HG03575 (cell line): ENCODE results near the gene ZNF280B.
"Not testable (repeated sequence)": the region's sequence is repeated elsewhere in the genome, so short reads cannot be mapped to it uniquely, and the experiment has no call there.

ENCODE experiments used
- ATAC-seq: cut with Tn5 transposase; IDR thresholded peaks from one replicate; pipeline ENCODE4 v1.9.1; 2021; ENCODE audit not compliant: unreplicated experiment, insufficient number of reproducible peaks, low FRiP score; ENCODE audit errors: extremely low read depth

The ZNF280B gene

DNA sequence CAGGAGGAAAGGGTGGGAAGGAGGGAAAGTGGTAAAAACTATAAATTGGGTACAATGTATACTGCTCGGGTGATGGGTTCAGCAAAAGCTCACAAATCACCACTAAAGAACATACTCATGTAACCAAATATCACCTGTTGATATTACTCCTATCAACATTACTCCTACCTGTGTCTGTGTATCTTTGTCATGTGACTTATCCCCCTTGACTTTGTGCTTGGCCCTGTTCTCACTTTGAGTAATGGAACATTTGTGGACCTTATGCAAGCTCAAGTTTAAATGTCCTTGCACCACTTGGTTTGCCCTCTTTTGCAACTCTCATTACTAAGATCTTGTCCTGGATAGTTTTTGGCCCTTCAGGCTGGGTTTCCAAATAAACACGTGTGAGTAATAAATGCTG is 39.0 kb downstream of the ZNF280B start:
- ATAC-seq: no peak

DNA sequence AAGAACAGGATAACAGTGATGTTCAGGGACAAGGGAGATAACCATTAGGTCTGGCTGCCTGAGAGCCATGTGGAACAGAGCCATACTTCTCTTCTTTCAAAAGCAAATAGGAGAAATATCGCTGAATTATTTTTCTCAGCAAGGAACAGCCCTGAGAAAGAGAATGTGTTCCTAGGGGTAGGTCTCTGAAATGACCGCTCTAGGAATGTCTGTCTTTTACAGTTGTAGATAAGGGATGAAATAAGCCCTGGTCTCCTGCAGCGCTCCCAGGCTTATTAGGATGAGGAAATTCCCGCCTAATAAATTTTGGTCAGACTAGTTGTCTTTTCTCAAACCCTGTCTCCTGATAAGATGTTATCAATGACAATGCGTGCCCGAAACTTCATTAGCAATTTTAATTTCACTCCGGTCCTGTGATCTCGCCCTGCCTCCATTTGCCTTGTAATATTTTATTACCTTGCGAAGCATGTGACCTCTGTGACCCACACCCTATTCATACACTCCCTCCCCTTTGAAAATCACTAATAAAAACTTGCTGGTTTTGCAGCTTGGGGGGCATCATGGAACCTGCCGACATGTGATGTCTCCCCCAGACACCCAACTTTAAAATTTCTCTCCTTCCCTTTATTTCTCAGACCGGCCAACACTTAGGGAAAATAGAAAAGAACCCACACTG is 39.6 kb downstream of the ZNF280B start:
- ATAC-seq: not testable (repeated sequence)

DNA sequence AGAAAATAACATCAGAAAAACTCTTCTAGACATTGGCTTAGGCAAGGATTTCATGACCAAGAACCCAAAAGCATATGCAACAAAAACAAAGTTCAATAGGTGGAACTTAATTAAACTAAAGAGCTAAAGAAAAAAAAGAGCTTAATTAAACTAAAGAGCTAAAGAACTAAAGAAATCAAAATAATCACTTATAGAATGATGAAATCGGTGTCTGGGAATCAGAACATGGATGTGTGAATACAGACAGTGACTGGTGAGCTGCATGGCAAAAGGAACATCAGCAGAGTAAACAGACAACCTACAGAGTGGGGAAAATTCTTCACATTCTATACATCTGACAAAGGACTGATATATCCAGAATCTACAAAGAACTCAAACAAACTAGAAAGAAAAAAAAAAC is 41.4 kb downstream of the ZNF280B start:
- ATAC-seq: no peak

DNA sequence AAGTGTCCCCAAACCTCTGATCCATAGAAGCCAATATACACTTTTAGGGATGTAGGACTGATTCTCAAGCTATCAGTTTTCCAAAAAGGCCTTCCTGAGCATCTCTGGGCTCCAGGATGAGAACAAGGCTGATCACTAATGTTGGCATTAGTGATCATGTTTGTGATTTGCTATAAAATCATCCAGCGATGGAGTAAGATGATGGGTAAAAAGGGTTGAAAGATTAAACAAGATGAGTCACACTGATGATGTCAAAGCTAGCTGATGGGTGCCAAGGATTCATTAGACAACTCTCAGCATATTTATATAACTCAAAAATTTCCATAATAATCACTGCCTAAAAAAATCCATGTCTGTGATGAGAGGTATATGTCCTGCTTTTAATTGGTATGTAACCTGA is 42.8 kb downstream of the ZNF280B start:
- no peak for ATAC-seq

DNA sequence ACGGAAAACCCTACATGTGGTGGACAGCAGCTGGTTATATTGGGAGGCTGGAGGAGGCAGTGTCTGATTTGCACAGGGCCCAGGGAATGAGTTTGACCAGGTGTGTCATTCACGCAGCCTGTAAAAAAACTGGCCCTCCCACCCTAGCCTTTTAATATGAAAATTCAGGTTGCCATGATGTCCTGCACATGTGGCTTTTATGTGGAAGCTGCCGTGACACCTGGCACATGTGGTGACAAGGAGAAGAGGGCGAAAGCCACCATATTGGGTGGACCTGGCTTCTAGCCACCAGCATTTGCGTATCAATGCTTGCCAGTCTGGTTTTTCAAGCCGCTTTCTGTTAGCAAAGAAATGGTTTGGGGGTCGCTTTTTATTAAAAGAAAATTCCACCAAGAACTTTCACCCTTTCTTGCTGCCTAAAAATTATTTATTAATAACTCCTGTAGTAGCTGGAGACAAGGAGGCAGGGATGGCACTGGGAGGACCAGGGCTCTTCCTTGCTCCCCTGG is 43.4 kb downstream of the ZNF280B start:
- ATAC-seq: no peak

DNA sequence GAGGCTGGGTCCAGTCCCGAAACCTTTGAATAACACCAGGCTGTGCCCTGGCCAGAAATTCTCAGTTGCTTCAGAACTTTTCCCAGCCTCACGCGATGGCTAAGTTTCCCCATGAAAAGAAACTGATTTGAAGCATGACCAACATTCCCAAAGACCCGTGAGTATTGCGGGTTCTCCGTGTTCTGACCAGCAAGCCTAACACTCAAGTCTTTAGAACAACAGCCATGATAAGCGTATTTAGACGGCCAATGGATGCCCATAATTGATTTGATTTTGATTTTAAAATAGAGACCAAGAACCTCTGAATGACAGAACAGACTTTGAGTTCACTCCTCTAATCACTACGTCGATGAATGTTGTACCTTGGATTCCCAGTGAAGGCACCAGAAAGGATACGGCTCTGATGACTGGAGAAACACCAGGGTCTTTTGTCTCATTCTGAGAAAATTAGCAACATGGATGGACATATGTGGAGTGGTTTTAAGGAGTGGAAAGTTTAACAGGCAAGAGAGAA is 43.9 kb downstream of the ZNF280B start:
- ATAC-seq: no peak

DNA sequence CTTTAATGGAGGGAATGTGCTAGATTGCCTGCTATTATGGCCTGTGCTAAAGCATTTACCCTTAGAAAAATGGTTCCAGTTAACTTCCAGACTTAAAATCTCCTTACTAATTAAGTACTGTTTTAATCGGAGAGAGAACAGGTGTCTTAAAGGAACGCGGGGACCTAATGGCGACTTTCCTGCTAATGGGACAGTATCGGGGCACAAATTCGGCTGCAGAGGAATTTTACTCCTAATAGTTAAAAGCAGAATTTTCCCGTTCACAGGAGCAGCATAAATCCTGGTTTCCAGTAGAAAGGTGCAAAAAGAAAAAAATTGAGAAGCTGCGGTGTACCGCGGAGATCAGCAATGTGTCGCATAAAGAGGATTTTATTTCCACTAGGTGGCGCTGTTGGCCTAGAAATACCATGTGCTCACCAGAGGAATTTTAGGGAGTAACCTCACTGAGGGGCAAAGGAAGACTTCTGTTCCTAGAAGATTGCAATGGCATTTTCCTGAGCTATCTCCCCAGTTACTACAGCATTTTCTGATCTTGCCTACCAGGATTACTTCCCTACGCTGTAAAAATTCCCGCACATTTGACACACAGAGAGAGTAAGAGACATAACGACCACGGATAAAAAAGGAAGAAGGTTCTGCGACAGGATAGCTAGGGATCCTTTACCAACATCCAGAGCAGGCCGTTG is 44.5 kb downstream of the ZNF280B start:
- no peak for ATAC-seq

DNA sequence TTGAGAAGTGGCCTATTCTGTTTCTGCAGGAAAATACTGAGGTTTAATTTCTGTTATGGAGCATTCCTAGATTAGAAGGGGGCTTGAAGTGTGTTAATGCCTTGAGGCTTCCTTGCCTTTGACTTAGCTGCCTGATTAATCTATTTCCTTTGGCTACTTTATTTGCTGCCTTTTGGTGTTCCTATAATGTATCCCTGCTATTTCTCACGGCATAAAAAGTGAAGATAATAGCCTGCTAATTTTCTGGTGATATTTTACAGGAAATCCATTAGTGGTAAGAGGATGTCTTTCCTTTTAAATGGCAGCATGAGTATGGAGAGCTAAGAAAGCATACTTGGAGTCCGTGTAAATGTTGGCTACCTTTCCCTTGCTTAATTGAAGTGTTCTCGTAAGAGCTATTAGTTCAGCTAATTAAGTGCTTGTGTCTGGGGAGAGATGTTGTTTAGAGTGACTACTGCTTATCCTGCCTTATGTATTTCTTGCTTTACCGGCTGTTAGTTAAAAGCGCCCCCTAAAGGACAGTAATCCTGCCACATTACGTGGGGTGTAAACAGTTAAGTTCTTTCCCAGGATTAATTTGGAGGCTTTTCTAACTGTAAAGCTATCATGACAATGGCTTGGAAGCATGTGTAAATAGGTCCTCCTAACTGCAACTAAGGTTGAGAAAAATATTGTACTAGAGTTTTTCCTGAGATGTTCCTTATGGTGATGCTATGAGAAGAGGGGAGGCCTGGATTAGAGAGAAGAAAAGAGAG is 45.6 kb downstream of the ZNF280B start:
- ATAC-seq: no peak

DNA sequence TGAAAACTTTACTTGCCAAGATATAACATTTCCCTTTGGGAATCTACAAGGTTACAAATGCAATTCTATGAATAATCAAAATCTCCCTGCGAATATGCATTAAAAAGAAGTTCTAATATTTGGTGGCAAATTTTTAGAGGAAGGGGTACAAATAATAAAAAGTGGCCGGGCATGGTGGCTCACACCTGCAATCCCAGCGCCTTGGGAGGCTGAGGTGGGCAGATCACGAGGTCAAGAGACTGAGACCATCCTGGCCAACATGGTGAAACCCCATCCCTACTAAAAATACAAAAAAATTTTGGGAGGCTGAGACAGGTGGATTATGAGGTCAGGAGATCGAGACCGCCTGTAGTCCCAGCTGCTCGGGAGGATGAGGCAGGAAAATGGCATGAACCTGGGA is 47.0 kb downstream of the ZNF280B start:
- ATAC-seq: no peak

DNA sequence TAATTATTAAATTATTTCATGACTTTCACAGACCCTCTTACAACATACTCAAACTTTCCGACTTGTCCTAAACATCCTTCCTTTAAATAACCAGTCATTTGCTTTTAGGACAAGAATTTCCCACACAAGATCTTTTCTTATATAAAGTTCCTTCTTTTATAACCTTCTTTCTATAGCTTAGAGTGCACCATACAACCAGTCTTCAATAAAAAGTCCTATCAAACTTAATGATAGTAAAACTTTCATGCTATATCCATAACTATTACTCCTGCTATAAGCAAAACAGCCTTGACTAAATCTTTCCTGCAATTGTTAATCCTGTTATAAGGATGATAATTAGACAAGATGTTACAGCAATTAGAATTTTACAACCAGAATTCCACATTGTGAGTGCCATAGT is 47.4 kb downstream of the ZNF280B start:
- no peak for ATAC-seq

DNA sequence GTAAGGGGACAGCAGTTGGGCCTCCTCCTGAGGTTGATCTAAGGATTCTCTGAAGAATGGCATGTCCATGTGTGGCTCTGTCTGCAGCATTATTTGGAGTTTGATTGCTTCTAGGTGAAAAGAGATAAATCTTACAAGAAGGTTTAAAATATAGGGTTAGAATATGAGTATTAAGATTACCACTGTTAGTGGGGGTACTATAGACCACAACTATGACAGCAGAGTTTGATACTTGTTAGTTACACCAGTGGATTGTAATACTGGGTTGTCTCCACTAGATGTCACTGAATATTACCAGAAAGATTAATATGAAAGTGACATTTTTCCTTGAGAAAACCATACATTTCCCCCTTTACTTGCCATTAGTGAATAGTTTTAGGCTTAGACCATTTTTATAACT is 47.9 kb downstream of the ZNF280B start:
- no peak for ATAC-seq

DNA sequence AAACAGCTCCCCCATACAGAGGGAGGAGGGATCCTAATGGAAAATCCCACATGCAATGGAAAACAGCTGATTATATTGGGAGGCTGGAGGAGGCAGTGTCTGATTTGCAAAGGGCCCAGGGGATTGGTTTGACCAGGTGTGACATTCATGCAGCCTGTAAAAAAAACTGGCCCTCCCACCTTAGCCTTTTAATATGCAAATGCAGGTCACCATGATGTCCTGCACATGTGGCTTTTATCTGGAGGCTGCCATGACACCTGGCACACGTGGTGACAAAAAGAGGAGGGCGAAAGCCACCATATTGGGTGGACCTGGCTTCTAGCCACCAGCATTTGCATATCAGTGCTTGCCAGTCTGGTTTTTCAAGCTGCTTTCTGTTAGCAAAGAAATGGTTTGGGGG is 48.5 kb downstream of the ZNF280B start:
- ATAC-seq: no peak

DNA sequence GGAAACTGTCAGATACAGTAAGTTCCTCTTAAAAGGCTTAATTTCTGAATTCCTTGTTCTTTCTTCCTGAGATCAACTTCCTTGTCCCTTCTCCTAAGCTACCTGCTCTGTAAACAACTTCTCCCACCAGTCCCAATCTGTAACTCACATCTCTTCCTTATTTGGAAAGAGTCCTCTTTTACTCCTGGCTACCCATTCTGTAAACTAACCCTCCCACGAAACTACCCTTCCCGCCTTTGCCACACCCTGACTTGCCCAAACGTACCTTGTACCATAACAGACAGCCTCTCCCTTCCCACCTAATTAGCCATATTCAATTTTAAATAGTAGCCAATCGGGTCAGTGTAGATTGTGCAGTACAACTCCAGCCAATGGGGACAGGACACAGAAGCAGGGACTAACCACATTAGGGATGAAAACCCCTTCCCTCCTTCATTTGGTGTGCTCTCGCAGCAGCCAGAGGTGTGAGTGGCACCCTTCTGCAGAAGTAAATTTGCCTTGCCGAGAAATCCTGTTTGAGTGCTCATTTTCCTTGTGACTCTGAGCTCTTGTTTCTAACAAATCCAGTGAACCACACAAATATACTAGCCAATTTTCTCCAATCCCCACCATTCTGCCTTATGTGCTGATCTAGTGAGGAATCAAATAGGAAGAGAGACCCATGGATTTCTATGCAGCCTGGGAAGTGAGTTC is 49.5 kb downstream of the ZNF280B start:
- no peak for ATAC-seq

DNA sequence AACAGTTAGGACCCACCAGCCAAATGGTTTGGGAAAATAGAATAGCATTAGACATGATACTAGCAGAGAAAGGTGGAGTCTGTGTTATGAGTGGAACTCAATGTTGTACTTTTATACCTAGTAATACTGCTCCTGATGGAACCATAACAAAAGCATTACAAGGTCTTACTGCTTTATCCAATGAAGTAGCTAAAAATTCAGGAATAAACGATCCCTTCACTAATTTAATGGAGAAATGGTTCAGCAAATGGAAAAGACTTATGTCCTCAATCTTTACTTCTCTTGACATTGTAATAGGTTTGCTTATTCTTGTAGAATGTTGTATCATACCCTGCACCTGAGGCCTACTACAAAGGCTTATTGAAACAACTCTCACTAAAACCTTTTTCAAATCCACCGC is 50.2 kb downstream of the ZNF280B start:
- ATAC-seq: no peak

DNA sequence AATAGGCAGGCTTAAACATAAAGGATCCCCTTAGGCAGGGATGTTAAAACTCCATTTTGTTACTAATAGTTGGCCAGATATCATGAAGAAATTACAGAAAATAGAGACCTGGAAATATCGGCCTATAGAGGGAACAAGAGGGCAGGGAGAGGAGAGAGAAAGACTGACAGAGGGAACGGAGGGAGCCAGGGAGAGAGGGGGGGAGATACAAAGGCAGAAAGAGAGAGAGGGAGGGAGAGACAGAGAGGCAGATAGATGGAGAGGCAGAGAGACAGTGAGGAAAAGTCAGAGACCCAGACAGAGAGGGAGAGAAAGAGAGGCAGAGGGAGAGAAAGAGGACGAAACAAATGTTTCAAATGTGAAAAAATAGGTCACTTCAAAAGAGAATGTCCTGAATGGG is 53.5 kb downstream of the ZNF280B start:
- ATAC-seq: no peak

DNA sequence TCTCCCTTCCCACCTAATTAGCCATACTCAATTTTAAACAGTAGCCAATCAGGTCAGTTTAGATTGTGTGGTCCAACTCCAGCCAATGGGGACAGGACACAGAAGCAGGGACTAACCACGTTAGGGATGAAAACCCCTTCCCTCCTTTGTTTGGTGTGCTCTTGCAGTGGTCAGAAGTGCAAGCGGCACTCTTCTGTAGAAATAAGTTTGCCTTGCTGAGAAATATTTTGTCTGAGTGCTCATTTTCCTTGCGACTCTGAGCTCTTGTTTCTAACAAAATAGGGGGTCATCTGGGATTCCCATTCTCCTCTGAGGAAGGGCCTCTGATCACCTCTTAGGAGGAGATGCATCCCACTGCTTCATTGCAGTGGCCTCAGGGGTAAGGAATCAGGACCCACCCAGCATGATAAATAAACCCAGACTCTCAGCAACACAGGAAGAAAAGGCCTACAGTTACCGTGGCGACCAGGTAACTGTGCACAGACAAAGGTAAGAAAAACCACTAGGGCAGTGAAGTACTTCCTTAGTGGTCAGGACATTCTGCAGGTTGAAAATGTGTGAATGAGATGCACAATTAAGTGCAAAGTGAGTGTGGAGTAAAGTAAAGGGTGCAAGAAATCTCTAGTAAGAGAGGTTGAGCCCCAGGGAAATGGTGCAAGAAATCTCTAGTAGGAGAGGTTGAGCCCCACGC is 55.4 kb downstream of the ZNF280B start:
- no peak for ATAC-seq

DNA sequence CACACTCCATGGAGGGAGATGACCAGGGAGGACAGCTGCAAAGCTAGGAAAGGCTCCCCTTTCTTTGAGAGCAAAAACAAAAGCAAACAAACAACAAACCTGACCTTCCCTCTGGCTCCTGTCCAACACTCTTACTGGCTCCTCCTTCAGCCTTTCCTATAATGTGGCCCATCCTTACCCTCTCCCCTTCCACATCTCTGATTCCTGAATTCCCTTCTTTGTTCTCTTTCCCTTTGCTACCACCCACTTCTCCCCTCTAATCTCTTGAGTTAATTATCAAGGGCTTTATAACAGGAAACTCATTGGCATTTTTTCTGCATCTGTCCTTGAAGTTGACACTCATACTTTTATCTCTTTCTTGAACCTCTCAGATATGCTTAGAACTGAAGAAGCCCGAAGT is 56.3 kb downstream of the ZNF280B start:
- ATAC-seq: no peak

DNA sequence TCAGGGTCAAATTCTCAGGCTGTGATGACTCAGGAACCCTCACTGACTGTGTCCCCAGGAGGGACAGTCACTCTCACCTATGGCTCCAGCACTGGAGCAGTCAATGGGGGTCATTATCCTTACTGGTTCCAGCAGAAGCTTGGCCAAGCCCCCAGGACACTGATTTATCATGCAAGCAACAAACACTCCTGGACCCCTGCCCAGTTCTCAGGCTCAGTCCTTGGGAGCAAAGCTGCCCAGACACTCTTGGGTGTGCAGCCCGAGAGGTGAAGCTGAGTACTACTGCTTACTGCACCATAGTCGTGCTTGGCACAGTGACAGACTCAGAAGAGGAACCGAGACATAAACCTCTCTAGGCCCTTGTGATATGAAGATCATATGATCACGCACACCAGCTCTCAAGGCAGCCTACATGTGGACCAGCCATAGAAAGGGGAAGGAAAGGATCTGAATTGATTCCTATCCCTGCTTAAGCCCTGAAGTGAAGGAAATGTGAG is 58.2 kb downstream of the ZNF280B start:
- peak; percentile 58 for ATAC-seq

DNA sequence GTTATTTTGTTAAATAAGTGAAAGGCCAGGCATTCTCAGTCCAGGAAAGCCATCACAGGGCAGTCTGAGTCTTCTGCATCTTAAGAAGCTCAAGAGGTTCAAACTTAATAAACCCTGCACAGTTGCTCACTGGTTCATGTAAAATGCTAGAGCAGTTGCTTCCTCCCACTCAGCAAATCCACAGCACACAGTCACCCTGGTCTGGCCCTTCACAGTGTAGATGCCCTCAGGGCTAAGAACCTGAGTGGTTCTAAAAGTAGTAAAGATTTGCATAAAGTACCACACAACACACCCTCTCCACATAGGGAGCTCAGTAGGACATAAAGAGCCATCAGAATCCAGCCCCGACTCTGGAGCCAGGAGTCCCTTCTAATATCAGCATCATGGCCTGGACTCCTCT is 58.7 kb downstream of the ZNF280B start:
- no peak for ATAC-seq
